A673 (cell line): ENCODE measurements around the gene HEXIM2. TPM values are rescaled to one million over a fixed set of nuclear protein-coding genes. Genes with fewer than 3 reads are reported as not detected.

Source experiments
- BruUV-seq: library from RNA; stranded (reverse); fragments of 400-500 nt; replicated peaks from 2 replicates; lab custom pipeline; 2021; lab: Mats Ljungman, UMichigan
- CTCF ChIA-PET: fragments of 300-600 bp; sonication (Branson Sonifier 250); formaldehyde crosslinking; loops from one replicate; lab custom pipeline; 2022; ENCODE audit warnings: antibody characterized with exemption; lab: Charles Lee
- POLR2A ChIA-PET: fragments of 300-600 bp; sonication (Branson Sonifier 250); formaldehyde crosslinking; loops from one replicate; lab custom pipeline; 2022; ENCODE audit warnings: antibody characterized with exemption; ENCODE audit not compliant: low non-redundant PET; lab: Charles Lee
- DNase-seq: peaks from one replicate; pipeline ENCODE4 v3.0.0-alpha.2; 2015; ENCODE audit warnings: low spot score
- H3K27ac ChIP-seq: fragments of 200-600 bp; sonication (generic); 2 replicates; pipeline ENCODE4 v1.5.1; 2016; ENCODE audit warnings: mixed run types, low read depth, mild to moderate bottlenecking, mixed read lengths, antibody characterized with exemption, low read length; ENCODE audit not compliant: poor library complexity, severe bottlenecking
- H3K27me3 ChIP-seq: fragments of 200-600 bp; sonication (generic); replicated peaks from 2 replicates; pipeline ENCODE4 v1.6.1; 2017; ENCODE audit warnings: mixed run types, low read depth, mild to moderate bottlenecking, mixed read lengths, antibody characterized with exemption, low read length; ENCODE audit not compliant: insufficient read depth, poor library complexity
- H3K36me3 ChIP-seq: fragments of 200-600 bp; sonication (generic); 2 replicates; pipeline ENCODE4 v1.6.1; 2016; ENCODE audit warnings: mixed run types, mild to moderate bottlenecking, mixed read lengths, antibody characterized with exemption, low read length; ENCODE audit not compliant: insufficient read depth, poor library complexity, severe bottlenecking
- H3K4me1 ChIP-seq: fragments of 200-600 bp; sonication (generic); 2 replicates; pipeline ENCODE4 v1.6.1; 2017; ENCODE audit warnings: mixed run types, mild to moderate bottlenecking, mixed read lengths, antibody characterized with exemption, low read length; ENCODE audit not compliant: insufficient read depth, poor library complexity, severe bottlenecking
- H3K4me3 ChIP-seq: fragments of 200-600 bp; sonication (generic); 2 replicates; pipeline ENCODE4 v1.5.1; 2016; ENCODE audit warnings: low read depth, mixed run types, mild to moderate bottlenecking, mixed read lengths, low read length; ENCODE audit not compliant: poor library complexity, severe bottlenecking
- H3K9me3 ChIP-seq: fragments of 200-600 bp; sonication (generic); 2 replicates; pipeline ENCODE4 v1.6.1; 2016; ENCODE audit warnings: mixed run types, low read depth, mild to moderate bottlenecking, mixed read lengths, antibody characterized with exemption, low read length; ENCODE audit not compliant: poor library complexity, severe bottlenecking
- EZH2 ChIP-seq: fragments of 200-600 bp; sonication (generic); IDR thresholded peaks from 2 replicates; pipeline ENCODE4 v1.6.1; 2017; ENCODE audit warnings: borderline replicate concordance, low read depth, mild to moderate bottlenecking, mixed read lengths, antibody characterized with exemption, low read length; ENCODE audit not compliant: poor library complexity, severe bottlenecking
- intact Hi-C: fragments of 100-400 bp; cut with micrococcal nuclease; formaldehyde crosslinking; loops from one replicate; pipeline ENCODE4 v1.10.0; 2022; ENCODE audit not compliant: unreplicated experiment
- total RNA-seq: library from RNA; stranded (reverse); gene quantifications from 2 replicates; pipeline ENCODE4 v1.2.3, GENCODE V29; 2021
- TF ChIP-seq, protein P1 (sequence below): fragments of 300-800, 200-600 bp; sonication (generic); conservative IDR thresholded peaks from 2 replicates; pipeline ENCODE4 v1.5.1; 2017; ENCODE audit warnings: low read depth, mild to moderate bottlenecking, antibody characterized with exemption, low read length, moderate library complexity, mixed read lengths

The HEXIM2 gene
- total RNA-seq, 1 experiment from 2014 or later = 4.8 TPM

DNA sequence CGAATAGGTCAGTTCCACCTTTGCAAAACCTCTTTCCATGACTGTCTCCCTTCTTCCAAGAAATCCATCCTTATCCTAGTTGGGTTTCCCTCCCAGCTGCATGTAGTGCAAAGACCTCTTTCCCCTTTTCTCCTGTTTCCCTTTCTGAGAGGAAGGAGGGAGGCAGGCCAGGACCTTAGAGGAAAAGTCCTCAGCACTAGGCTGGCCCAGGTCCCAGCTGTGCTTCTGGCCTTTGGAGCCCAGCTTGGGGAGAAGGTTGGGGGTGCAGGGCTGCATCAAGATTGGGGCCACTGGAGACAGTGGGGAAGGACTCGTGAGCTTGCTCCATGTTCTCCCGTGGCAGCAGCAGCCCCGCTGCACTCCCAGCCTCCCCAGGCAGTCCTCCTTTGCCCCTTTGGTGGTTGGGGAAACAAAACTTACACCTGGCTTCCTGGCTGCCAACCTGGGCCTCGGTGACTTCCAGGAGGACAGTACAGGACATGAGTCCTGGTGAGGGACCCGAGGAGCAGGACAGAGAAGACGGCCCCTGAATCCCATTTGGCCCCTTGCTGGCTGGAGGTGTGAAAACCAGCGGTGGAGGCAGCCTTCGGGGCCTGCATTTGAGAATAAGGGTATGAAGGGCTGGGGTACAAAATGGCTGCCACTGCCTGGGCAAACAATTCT, 481 bp downstream of the HEXIM2 start:
- Histone ChIP-seq H3K4me1 (peaks cover 6% of the 10 kb centered on the region), H3K9me3 (no peaks in the 10 kb centered on the region), H3K4me3 (peak overlapping the region; percentile 90), H3K27ac (peak overlapping the region; percentile 50), H3K27me3 (no peaks in the 10 kb centered on the region), H3K36me3 (no peaks in the 10 kb centered on the region)
- BruUV-seq = no TSS peak
- POLR2A ChIA-PET = interaction anchor here (1.3 to 1.5 kb wide), 2 partner anchors 11 to 14 kb away, joined by 4 to 8 read pairs; partner anchors contain the start of gene HEXIM1
- no peak for DNase-seq
- CTCF ChIA-PET = interaction anchor here (1.3 to 1.8 kb wide), 4 partner anchors 10 to 27 kb away, joined by 4 to 13 read pairs (median 8); partner anchors contain the start of genes ACBD4 and HEXIM1
- intact Hi-C loops = no loop called here
- TF ChIP-seq, protein P1, sequence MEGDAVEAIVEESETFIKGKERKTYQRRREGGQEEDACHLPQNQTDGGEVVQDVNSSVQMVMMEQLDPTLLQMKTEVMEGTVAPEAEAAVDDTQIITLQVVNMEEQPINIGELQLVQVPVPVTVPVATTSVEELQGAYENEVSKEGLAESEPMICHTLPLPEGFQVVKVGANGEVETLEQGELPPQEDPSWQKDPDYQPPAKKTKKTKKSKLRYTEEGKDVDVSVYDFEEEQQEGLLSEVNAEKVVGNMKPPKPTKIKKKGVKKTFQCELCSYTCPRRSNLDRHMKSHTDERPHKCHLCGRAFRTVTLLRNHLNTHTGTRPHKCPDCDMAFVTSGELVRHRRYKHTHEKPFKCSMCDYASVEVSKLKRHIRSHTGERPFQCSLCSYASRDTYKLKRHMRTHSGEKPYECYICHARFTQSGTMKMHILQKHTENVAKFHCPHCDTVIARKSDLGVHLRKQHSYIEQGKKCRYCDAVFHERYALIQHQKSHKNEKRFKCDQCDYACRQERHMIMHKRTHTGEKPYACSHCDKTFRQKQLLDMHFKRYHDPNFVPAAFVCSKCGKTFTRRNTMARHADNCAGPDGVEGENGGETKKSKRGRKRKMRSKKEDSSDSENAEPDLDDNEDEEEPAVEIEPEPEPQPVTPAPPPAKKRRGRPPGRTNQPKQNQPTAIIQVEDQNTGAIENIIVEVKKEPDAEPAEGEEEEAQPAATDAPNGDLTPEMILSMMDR = no peak
- no peak for TF ChIP-seq EZH2

DNA sequence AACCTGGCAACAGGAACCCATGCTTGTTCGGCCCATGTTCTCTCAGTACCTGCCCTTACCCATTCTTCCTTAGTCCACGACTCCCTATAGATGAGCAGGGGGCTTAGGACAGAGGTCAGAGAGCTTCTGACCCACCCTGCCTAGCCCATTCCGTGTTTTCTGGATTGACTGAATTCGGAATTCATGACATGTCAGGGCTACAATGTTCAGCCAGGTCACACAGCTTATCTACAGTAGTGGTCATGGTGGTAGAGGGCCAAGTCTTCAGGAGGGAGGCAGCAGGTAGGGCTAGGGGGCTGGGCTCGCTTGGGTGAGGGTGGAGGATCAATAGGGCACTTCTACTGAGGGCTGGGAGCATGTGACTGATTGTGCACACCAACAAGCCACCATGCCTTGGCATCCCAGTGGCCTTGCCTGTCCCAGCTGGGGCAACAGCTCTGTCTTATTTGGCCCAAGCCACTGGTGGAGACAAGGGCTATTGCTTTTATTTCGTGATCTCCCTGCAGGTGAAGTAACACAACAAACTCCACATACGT, 3.1 kb downstream of the HEXIM2 start:
- H3K27ac ChIP-seq = no peak overlapping the region
- H3K4me3 ChIP-seq = no peak overlapping the region
- ChIA-PET POLR2A (no interaction called here), CTCF (no interaction called here)
- DNase-seq = no peak
- peaks cover 4% of the 10 kb centered on the region for H3K4me1 ChIP-seq
- no peak for TF ChIP-seq EZH2
- TF ChIP-seq, protein P1 = no peak
- intact Hi-C loops = no loop called here
- H3K27me3 ChIP-seq = no peaks in the 10 kb centered on the region
- no TSS peak for BruUV-seq
- no peaks in the 10 kb centered on the region for H3K9me3 ChIP-seq
- no peaks in the 10 kb centered on the region for H3K36me3 ChIP-seq

DNA sequence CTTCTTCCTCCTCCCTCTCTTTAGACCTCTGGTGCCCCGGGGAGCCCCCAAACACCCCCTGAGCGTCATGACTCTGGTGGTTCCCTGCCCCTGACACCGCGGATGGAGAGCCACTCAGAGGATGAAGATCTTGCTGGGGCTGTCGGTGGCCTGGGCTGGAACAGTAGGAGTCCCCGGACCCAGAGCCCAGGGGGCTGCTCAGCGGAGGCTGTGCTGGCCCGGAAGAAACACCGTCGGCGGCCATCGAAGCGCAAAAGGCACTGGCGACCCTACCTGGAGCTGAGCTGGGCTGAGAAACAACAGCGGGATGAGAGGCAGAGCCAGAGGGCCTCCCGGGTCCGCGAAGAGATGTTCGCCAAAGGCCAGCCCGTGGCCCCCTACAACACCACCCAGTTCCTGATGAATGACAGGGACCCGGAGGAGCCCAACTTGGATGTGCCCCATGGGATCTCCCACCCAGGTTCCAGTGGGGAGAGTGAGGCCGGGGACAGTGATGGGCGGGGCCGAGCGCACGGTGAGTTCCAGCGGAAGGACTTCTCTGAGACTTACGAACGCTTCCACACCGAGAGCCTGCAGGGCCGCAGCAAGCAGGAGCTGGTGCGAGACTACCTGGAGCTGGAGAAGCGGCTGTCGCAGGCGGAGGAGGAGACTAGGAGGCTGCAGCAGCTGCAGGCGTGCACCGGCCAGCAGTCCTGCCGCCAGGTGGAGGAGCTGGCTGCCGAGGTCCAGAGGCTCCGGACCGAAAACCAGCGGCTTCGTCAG, 7.5 kb downstream of the HEXIM2 start:
- no peak overlapping the region for H3K27ac ChIP-seq
- TF ChIP-seq, protein P1 = no peak
- TF ChIP-seq EZH2 = no peak
- H3K9me3 ChIP-seq = no peaks in the 10 kb centered on the region
- no TSS peak for BruUV-seq
- no peak overlapping the region for H3K4me3 ChIP-seq
- peaks cover 23% of the 10 kb centered on the region for H3K4me1 ChIP-seq
- ChIA-PET CTCF (no interaction called here), POLR2A (no interaction called here)
- H3K36me3 ChIP-seq = no peaks in the 10 kb centered on the region
- DNase-seq = no peak
- H3K27me3 ChIP-seq = no peaks in the 10 kb centered on the region
- intact Hi-C loops = no loop called here
